Hepatocyte (in vitro differentiated cells): ENCODE measurements around the gene PKD2L1. TPM values are rescaled to one million over a fixed set of nuclear protein-coding genes. Genes with fewer than 3 reads are reported as not detected.
A peak's percentile ranks its signal among the peaks of the same experiment; 100 is the strongest.
"Not testable (repeated sequence)": the region's sequence is repeated elsewhere in the genome, so short reads cannot be mapped to it uniquely, and the experiment has no call there.

ENCODE experiments used
- DNase-seq: peaks from one replicate; pipeline ENCODE4 v3.0.0-alpha.2; 2016; ENCODE audit warnings: low spot score
- H2AFZ ChIP-seq: fragments of 200-600 bp; sonication (generic); 2 replicates; pipeline ENCODE4 v1.6.0; 2016; ENCODE audit warnings: antibody characterized with exemption, mild to moderate bottlenecking
- H3K27ac ChIP-seq: fragments of 200-600 bp; sonication (generic); 2 replicates; pipeline ENCODE4 v1.5.1; 2016; ENCODE audit warnings: mild to moderate bottlenecking
- H3K27me3 ChIP-seq: fragments of 200-600 bp; sonication (generic); 2 replicates; pipeline ENCODE4 v1.6.1; 2016
- H3K36me3 ChIP-seq: fragments of 200-600 bp; sonication (generic); replicated peaks from 2 replicates; pipeline ENCODE4 v1.5.1; 2016; ENCODE audit warnings: low read depth; ENCODE audit not compliant: insufficient read depth
- H3K4me1 ChIP-seq: fragments of 200-600 bp; sonication (generic); 2 replicates; pipeline ENCODE4 v1.5.1; 2016; ENCODE audit warnings: mild to moderate bottlenecking, moderate library complexity; ENCODE audit not compliant: insufficient read depth
- H3K4me2 ChIP-seq: fragments of 200-600 bp; sonication (generic); 2 replicates; pipeline ENCODE4 v1.6.0; 2016
- H3K4me3 ChIP-seq: fragments of 200-600 bp; sonication (generic); 2 replicates; pipeline ENCODE4 v1.5.1; 2016; ENCODE audit warnings: mild to moderate bottlenecking
- H3K79me2 ChIP-seq: fragments of 200-600 bp; sonication (generic); 2 replicates; pipeline ENCODE4 v1.6.0; 2017; ENCODE audit warnings: mild to moderate bottlenecking
- H3K9me2 ChIP-seq: fragments of 200-600 bp; sonication (generic); replicated peaks from 2 replicates; pipeline ENCODE4 v1.6.0; 2017; ENCODE audit warnings: mild to moderate bottlenecking; ENCODE audit not compliant: insufficient read depth
- H3K9me3 ChIP-seq: fragments of 200-600 bp; sonication (generic); 2 replicates; pipeline ENCODE4 v1.5.1; 2016; ENCODE audit warnings: low read depth, mild to moderate bottlenecking
- H4K20me1 ChIP-seq: fragments of 200-600 bp; sonication (generic); 2 replicates; pipeline ENCODE4 v1.6.0; 2016; ENCODE audit warnings: mild to moderate bottlenecking; ENCODE audit not compliant: insufficient read depth, poor library complexity, severe bottlenecking
- CTCF ChIP-seq: fragments of 200-600 bp; sonication (generic); IDR thresholded peaks from 2 replicates; pipeline ENCODE4 v1.5.1; 2016; ENCODE audit warnings: antibody characterized with exemption, mild to moderate bottlenecking; ENCODE audit not compliant: poor library complexity
- EZH2 ChIP-seq: fragments of 200-600 bp; sonication (generic); IDR thresholded peaks from 2 replicates; pipeline ENCODE4 v1.6.1; 2016; ENCODE audit warnings: antibody characterized with exemption, mild to moderate bottlenecking, borderline replicate concordance
- EZH2phosphoT487 ChIP-seq: fragments of 200-600 bp; sonication (generic); IDR thresholded peaks from one replicate; pipeline ENCODE4 v1.6.1; 2018; ENCODE audit warnings: antibody characterized with exemption, mild to moderate bottlenecking, low read depth, moderate library complexity; ENCODE audit not compliant: unreplicated experiment, severe bottlenecking
- WGBS: methylation state at CpG from one replicate; pipeline ENCODE4 v1.1.6; 2016; ENCODE audit warnings: low lambda C conversion rate; ENCODE audit errors: missing lambda C conversion rate; 5-methylcytosine and 5-hydroxymethylcytosine counted together
- polyA plus RNA-seq: library from polyadenylated mRNA; unstranded; fragments of >200 nt; fragmentation: Nextera tagmentation; extraction: Ambion mirVana; gene quantifications from 2 replicates; pipeline ENCODE4 v1.2.1, GENCODE V29; 2016
- total RNA-seq: library from RNA; depleted of rRNA; stranded (reverse); fragments of >200 nt; gene quantifications from 2 replicates; pipeline ENCODE4 v1.2.3, GENCODE V29; 2014

The PKD2L1 gene
- total and polyA plus RNA-seq, 2 experiments from 2014 or later, result 0.10 to 0.88 TPM

- no peak for DNase-seq
- Histone ChIP-seq H4K20me1 (no peaks in the 10 kb centered on the region), H3K36me3 (no peaks in the 10 kb centered on the region), H3K27ac (no peak overlapping the region), H3K4me3 (no peak overlapping the region), H2AFZ (no peak overlapping the region), H3K9me2 (no peaks in the 10 kb centered on the region), H3K4me2 (no peak overlapping the region), H3K4me1 (no peaks in the 10 kb centered on the region), H3K79me2 (no peaks in the 10 kb centered on the region), H3K27me3 (peaks cover 19% of the 10 kb centered on the region), H3K9me3 (no peaks in the 10 kb centered on the region)
- 91% methylated on average over 3 of the region's 3 CpGs for WGBS
- TF ChIP-seq CTCF (no peak), EZH2 (no peak), EZH2phosphoT487 (no peak)
These were observed 25.6 kb downstream of the PKD2L1 start for GRCh38 chr10:100304414-100304813.

DNA sequence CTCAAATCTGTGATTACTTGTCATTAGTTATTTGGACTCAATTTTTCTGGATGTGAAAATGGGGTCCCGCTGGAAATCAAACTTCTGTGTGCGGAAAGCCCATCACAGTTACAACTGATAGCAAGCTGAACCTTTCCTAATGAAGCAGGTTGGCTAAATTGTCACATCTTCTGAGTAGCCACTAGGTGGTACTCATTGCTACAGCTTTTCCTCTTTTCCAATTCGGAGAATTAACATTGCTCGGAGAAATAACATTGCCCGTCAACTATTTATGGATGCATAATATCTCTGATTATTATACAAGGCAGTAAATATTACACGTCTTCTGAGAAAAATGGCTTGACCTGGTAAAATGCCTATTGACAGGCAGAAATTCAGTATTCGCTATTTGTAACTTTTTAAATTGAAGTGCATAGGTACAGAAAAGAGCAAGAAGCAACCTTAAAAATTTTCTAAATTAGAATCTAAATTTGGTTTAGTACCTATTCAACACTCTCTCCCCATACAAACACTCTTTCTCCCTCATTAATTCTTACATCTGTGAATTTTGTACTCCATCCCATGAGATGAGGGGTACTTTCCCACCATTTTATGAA lies 26.2 kb downstream of the PKD2L1 start:
- no peaks in the 10 kb centered on the region for H3K79me2 ChIP-seq
- peaks cover 19% of the 10 kb centered on the region for H3K27me3 ChIP-seq

GRCh38 chr10:100301123-100301522 lies 28.9 kb downstream of the PKD2L1 start:
- H3K9me2 ChIP-seq, H3K4me2 ChIP-seq, H3K36me3 ChIP-seq, H4K20me1 ChIP-seq, H3K4me1 ChIP-seq, H2AFZ ChIP-seq, H3K79me2 ChIP-seq, H3K9me3 ChIP-seq, DNase-seq, H3K27ac ChIP-seq, H3K4me3 ChIP-seq: not testable (repeated sequence)
- WGBS, result 41% methylated on average over 5 of the region's 5 CpGs
- peaks cover 16% of the 10 kb centered on the region for H3K27me3 ChIP-seq

More for the DNA sequence above, 26.2 kb downstream of the PKD2L1 start:
- Histone ChIP-seq H3K9me2 (no peaks in the 10 kb centered on the region), H3K4me1 (no peaks in the 10 kb centered on the region), H3K4me3 (no peak overlapping the region), H2AFZ (no peak overlapping the region), H3K27ac (no peak overlapping the region), H4K20me1 (no peaks in the 10 kb centered on the region), H3K36me3 (no peaks in the 10 kb centered on the region), H3K9me3 (no peaks in the 10 kb centered on the region), H3K4me2 (no peak overlapping the region)
- DNase-seq, result peak; percentile 52
- WGBS, result 32% methylated on average over 7 of the region's 7 CpGs
- TF ChIP-seq EZH2phosphoT487 (no peak), CTCF (peak; percentile 64)

GRCh38 chr10:100297242-100297641 lies 32.8 kb downstream of the PKD2L1 start:
- Histone ChIP-seq H3K36me3 (no peaks in the 10 kb centered on the region), H3K4me3 (no peak overlapping the region), H3K27me3 (no peaks in the 10 kb centered on the region), H3K4me1 (peaks cover 5% of the 10 kb centered on the region), H2AFZ (no peak overlapping the region), H3K9me2 (no peaks in the 10 kb centered on the region), H4K20me1 (no peaks in the 10 kb centered on the region), H3K79me2 (no peaks in the 10 kb centered on the region), H3K27ac (no peak overlapping the region), H3K9me3 (no peaks in the 10 kb centered on the region), H3K4me2 (no peak overlapping the region)
- TF ChIP-seq EZH2, result no peak
- TF ChIP-seq CTCF, result no peak
- TF ChIP-seq EZH2phosphoT487, result no peak
- WGBS, result 80% methylated on average over 9 of the region's 9 CpGs
- DNase-seq, result no peak
